GM19193 (cell line): ENCODE measurements around the gene SEH1L.

Source experiments
- POLR2A ChIP-seq: IDR thresholded peaks from 4 replicates; pipeline ENCODE4 v1.6.1; 2011; ENCODE audit not compliant: insufficient read depth, insufficient read length; ENCODE audit errors: extremely low read depth

Gene SEH1L, protein sequence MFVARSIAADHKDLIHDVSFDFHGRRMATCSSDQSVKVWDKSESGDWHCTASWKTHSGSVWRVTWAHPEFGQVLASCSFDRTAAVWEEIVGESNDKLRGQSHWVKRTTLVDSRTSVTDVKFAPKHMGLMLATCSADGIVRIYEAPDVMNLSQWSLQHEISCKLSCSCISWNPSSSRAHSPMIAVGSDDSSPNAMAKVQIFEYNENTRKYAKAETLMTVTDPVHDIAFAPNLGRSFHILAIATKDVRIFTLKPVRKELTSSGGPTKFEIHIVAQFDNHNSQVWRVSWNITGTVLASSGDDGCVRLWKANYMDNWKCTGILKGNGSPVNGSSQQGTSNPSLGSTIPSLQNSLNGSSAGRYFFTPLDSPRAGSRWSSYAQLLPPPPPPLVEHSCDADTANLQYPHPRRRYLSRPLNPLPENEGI

DNA sequence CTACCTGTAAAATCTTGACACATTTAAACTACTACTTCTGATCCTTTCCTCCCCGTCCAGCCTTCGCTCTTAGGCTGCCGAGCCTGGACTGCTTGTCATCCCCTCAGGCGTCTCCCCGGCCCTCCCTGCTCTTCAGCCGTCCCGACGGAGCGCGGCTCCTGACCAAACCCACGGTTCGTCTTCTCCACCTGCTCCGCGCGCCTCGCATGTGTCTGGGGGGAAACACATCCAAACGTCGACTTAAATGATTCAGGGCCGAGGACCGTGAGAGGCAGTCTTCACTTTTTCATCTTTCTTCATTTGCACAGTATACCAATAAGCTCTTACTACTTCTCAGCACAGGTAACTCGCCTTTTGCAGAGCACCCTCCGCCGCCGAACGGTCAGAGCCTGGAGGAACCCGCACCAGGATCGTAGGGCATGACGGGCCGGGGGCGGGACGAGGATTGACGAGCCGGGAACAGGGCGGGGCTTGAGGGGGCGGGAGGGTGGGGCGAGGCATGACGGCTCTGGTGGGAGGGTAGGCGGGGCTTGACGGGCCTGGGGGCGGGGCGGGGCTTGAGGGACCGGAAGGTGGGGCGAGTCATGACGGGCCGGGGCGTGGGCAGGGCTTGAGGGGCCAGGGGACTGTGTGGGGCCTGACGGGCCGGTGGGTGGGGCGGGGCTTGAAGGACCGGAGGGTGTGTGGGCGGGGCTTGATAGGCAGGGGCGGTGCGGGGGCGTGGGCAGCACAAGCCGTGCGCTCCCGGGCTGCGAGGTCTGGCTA is at the start of gene SEH1L:
SEH1L (plus strand) TSS at position 727 of the 765 bp plus-strand sequence. CDS start 111 bp downstream, outside the sequence.
- no peak for TF ChIP-seq POLR2A

DNA sequence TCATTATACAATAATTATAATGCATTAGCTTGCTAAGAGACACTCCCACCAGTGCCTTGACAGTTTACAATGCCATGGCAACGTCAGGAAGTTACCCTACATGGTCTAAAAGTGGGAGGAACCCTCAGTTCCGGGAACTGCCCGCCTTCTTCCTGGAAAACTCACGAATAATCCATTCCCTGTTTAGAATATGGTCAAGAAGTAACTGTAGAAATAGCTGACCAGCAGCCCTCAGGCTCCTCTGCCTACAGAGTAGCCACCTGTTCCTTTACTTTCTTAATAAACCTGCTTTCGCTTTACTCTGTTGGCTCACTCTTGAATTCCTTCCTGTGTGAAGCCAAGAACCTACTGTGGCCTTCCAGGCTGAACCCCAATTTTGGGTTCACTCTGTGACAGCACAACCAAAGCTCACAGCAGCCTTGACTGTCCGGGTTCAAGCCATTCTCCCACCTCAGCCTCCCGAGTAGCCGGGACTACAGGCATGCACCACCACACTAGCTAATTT is 43.7 kb upstream of the SEH1L start:
- no peak for TF ChIP-seq POLR2A

DNA sequence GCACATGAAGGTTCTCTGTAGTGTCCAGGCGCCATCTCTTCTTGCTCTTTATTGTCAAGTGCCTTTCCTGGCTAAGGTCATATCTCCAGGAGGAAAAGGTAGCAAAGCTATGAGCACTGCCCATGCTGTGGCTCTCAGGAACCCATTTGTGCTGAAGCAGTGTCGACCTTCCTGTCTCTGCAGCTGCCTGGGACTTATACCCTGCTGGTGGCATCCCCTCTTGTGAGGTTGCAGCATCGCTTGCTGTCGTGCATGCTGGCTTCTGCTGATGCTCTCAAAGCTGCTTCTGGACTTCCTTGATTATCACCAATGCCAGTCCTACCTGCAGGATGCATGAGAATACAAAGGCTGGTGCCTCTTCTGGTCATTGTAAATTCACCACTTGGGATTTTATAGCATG is 41.7 kb upstream of the SEH1L start:
- no peak for TF ChIP-seq POLR2A

DNA sequence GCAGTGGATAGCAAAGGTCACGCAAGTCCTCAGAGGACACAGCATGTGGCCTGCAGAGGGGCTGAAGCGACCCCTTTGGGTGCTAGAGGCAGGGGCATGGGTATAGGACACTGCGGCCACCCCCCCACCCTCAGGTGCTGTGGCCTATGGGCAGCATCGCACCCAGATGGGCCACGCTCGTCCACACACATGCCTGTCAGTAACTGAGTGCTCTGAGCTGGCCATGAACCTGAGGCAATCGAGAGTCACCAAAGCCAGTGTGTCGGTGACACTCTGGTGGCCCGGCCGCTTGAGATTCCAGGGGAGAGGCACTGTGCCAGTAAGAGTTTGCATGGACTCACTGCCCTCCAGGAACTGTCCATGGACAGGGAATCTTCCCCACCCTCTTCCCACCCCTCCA is 41.0 kb upstream of the SEH1L start:
- no peak for TF ChIP-seq POLR2A

DNA sequence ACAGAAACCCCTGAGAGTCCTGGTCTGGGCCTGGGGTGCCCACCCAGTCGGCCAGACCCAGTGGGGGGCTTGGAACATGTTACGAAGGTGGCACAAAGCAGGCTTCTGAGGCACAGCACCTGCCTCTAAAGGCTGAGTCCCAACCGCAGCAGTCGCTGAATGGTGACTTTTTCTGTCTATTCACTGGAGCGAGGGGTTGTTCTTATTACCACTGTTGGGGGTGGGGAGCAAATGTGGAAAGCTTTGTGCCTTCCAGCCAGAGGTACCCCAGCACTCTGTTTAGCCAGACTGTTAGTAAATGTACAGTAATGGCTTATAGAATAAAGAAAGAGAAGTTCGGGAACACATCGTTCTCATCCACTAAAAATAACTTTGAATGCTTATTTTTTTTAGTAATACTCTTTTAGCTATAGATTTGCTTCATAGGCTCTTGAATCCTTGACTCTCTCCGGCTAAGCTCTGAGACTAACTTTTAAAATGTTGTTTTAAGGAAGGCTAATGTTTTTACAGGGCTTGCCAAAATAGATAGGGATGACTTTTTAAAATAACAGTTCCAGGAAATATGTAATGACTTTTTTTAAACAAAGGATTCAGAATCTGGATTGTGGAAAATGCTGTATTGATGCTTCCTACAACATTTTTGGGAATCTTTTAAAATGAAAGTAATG is 40.4 kb upstream of the SEH1L start:
- no peak for TF ChIP-seq POLR2A

DNA sequence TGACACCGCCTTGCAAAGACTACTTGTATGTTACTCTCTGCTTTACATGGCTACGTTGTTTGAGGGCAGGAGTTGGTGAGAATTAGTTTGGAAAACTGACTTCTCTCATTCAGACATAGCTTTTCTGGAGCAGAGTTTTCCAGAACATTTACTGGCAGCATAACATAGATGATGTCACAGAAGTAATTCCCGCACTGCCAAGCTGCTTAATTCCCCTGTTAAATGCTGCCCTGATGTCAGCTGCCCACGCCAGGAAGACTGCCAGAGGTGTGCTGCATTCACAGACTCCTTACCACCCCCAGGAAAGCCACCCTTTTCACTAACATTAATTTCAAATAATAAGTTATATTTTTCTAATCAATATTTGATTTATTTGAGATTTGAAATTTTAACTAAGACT is 39.1 kb upstream of the SEH1L start:
- TF ChIP-seq POLR2A: no peak

DNA sequence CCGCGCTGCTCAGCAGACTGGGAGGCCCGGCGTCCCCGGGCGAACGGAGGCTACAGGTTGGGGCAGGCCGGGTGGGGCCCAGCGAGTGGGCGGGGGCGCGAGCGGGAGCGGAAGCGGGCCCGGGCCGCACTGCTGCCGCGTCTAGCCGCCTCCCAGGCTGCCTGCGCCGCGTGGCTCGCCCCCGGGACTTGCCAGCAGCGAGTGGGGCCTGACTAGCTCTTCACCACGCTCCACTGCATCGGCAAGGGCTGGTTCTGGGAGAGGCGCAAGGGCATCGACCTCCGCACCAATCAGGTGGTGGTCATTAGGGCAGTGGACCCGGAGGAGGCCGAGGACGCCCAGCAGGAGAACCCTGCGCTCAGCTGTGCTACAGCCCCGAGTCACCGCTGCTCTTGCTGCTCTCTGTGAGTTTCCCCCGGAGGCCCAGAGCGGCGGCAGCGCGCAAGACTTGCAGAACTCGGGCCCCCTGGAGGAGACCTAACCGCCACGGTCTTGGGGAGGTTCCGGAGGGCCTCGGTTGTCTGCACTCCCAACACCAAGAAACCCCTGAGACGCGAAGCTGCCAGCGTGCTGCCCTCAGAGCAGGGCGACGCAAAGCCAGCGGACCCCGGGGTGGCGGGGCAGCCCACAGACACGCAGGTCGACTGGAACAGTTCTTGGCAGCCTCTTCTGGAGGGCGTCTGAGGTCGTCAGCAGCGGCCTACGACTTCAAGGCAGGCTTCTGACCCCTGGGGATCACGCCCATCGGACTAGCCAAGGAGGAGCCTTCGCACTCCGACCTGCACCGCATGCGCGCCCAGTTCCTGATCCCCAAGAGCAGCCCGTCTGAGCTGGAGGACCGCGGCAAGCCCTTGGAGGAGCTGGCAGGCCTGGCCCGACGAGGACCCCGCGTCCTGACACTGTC is 36.5 kb upstream of the SEH1L start:
- no peak for TF ChIP-seq POLR2A

DNA sequence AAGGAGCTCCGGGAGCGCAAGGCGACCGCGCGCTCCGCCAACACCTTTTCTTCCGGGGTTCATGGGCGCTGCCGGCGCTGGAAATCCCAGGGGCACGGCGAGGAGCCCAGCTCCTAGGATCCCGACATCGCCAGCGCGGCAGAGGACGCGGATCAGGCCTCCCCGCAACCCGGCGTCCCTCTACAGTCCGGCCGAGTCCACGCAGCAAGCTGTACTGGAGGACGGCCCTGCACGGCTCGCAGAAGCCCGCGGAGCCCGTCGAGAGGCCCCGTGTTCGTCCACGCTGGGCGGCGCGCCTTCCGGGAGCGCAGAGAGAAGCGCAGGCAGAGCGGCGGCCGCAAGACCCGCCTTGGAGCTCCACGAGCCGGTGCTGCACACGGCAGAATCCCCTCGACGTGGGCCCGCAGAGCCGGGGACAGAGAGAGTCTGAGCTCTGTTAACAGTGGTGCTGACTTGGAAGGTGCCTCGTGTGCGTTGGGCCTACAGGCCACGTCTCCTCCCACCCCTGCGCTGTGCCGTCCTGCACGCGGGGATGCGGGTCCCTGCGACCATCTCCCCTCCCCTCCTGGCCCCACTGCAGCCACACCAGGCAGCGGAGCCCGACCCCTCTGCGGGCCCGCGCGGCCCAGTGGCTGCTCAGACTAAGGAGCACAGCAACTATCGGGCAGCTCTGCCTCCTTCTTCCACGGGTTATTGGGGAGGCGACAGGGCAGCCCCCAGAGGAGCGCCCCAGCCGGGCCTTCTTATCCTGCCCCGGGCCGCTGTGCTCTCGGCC is 35.7 kb upstream of the SEH1L start:
- TF ChIP-seq POLR2A: no peak

DNA sequence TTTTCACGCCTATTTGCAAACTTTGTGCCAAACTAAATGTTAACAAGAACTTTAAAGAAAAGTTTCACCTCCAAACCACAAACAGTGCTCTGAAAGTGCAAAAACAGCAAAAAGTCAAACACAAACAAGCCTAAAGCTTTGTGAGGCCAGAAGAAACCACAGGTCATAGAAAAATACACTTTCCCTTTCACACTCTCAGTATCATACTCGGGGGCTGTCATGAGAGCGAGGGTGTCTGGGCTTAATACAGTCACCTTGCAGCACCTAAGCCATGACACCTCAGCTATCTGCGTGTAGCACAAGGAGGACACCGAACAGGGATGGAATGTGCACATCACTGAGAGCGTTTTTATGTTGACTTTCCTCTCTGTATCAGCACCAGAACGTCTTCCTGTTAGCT is 26.6 kb upstream of the SEH1L start:
- no peak for TF ChIP-seq POLR2A

DNA sequence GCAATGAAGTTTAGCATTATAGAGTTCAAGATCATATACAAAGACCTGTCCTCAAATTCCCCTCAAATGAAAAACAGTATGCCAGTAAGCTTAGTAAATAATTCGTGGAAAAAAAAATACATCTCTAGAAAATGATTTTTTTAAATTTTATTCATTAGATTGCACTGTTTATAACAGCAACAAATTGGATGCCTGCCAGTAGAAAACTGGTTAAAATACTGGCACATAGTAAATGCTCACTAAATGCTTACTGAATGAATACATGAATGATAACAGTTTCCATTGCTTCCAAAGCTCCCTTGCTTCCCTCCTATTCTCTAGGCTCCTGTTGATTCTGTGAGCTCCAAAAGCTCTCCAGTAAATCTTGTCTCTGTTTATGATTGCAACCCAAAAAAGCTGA is 25.5 kb upstream of the SEH1L start:
- TF ChIP-seq POLR2A: no peak

DNA sequence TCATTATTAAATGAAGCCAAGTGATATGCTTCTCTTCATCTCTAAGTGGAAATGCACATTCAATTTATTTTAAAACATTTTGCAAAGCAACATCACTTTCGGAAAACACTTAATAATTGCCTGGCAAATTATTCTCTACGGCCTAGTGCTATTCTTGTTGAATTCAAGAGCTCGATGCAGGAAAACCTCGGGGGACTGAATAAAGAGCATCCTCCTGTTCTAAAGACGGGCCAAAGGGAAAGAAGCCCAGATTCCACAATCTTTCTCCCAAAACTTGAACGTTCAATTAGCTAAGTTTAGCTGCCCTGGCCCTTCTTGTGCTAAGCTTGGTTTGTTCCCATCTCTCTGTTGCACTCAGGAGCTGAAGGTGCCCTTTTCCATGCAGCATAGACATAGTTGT is 23.2 kb upstream of the SEH1L start:
- TF ChIP-seq POLR2A: no peak

DNA sequence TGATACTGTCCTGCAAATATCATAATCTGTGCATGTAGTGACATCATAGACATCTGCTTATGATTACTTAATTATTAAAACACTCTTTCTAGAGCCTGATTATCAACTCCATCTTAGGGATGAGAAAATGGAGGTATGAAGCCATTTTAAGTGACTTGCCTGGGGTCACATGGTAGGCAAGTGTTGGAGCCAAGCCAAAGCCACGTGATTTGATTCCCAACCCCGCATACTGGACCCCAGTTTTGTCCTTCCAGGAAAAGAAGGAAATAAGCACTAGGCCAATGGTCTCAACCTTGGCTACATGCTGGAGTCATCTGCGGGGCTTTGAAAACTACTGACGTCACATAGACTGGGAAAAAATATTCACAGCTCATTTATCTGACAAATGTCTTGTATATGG is 19.6 kb upstream of the SEH1L start:
- TF ChIP-seq POLR2A: no peak

DNA sequence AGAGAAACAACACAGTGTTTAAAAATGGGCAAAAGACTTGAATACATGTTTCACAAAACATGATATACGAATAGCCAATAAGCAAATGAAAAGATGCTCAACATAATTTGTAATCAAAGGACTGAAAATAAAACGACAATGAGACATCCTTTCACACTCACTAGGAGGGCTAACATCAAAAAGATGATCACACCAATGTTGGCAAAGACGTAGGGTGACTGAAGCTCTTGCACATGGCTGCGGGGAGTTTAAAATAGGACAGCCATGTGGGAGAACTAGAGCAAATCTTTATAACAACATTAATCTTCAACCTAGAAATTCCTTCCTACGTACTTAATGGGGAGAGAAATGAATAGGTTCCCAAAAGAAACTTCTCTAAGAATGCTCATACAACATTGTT is 19.2 kb upstream of the SEH1L start:
- no peak for TF ChIP-seq POLR2A
